ENCODE measurements around the gene ERMARD. TPM values are rescaled to one million over a fixed set of nuclear protein-coding genes. Genes with fewer than 3 reads are reported as not detected.

The ERMARD gene
- total RNA-seq, 1 experiment from 2014 or later: 13.6 TPM

DNA sequence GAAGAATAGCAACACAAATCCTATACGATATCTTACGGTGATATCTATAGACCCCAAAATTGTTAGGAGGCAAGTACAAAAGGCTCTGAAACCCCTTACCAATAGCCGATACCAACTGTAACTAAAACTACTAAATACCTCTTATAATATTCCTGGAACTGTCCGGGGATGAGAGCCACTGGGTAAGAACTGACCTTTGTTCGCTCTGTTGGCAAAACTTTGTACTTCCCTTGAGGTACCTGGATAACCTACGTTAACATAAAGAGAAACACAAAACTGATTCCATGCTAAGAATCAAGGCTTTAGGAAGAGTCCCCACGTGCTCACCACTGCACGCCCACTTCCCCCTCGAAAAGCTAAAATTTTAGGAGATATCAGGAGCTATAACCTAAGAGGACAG, 36.8 kb upstream of the ERMARD start:
- Histone ChIP-seq H3K9ac (ENCODE audit: extremely low read depth, insufficient read length, low read length) (no peak overlapping the region), H2BK20ac (ENCODE audit: low read depth, low read length, poor library complexity, severe bottlenecking) (no peak overlapping the region), H4K20me1 (ENCODE audit: control insufficient read depth, insufficient read depth, insufficient read length) (no peaks in the 10 kb centered on the region), H3K79me2 (ENCODE audit: insufficient read depth, low read length) (no peaks in the 10 kb centered on the region), H3K4ac (ENCODE audit: low read depth, low read length) (no peak overlapping the region), H3K23ac (ENCODE audit: insufficient read length, low read depth, low read length) (no peak overlapping the region), H4K8ac (replicated peaks; ENCODE audit: insufficient read length, low read depth, low read length) (no peak overlapping the region), H3K27me3 (ENCODE audit: insufficient read depth, low read length) (no peaks in the 10 kb centered on the region), H4K5ac (ENCODE audit: insufficient read length, low read depth, low read length) (no peak overlapping the region), H2AFZ (ENCODE audit: low read length) (no peak overlapping the region), H3K14ac (ENCODE audit: insufficient read depth, low read length) (no peak overlapping the region), H3T11ph (ENCODE audit: low read length) (no peak overlapping the region), H2BK120ac (ENCODE audit: low read depth, low read length, poor library complexity, severe bottlenecking) (no peak overlapping the region), H2BK15ac (ENCODE audit: low read depth, low read length) (no peak overlapping the region), H2AK5ac (ENCODE audit: insufficient read length, low read length) (no peak overlapping the region), H2BK5ac (ENCODE audit: insufficient read length, low read length) (no peak overlapping the region), H3K56ac (ENCODE audit: insufficient read length, low read depth, low read length) (no peak overlapping the region), H4K91ac (ENCODE audit: insufficient read length, low read depth, low read length) (no peak overlapping the region), H3K23me2 (ENCODE audit: insufficient read length, low read depth, low read length, poor library complexity, severe bottlenecking) (no peaks in the 10 kb centered on the region), H3K4me2 (ENCODE audit: insufficient read depth, insufficient read length, low read length) (no peak overlapping the region), H3K79me1 (ENCODE audit: insufficient read depth, low read depth, low read length, poor library complexity, severe bottlenecking) (peaks cover 9% of the 10 kb centered on the region), H3K27ac (ENCODE audit: insufficient read length, low read depth, low read length) (no peak overlapping the region), H3K9me3 (ENCODE audit: control insufficient read depth, low read depth, low read length) (no peaks in the 10 kb centered on the region), H3K4me1 (ENCODE audit: insufficient read depth, low read length) (no peaks in the 10 kb centered on the region), H3K18ac (ENCODE audit: insufficient read length, low read depth, low read length) (no peak overlapping the region), H2BK12ac (ENCODE audit: insufficient read length, low read depth, low read length) (no peak overlapping the region)
- no peaks in the 10 kb centered on the region for H3K4me1 Mint-ChIP-seq
- peaks cover 10 to 72% (median 72%) of the 10 kb centered on the region in 3 experiments; a peak in 6 of 7 replicates for H3K36me3 Mint-ChIP-seq (ENCODE audit: insufficient read depth in 1 of 3, low read depth in 3 of 3)
- no peak overlapping the region for H3K27ac Mint-ChIP-seq
- no CpG with 5 or more reads among the region's 9 CpGs for WGBS (ENCODE audit: extremely low coverage, insufficient read length, low lambda C conversion rate)
- H3K4me3 Mint-ChIP-seq: no peak overlapping the region
- H3K9me3 Mint-ChIP-seq: no peaks in the 10 kb centered on the region
- no peaks in the 10 kb centered on the region for H3K27me3 Mint-ChIP-seq (ENCODE audit: low read depth)
- TF ChIP-seq, protein P1, sequence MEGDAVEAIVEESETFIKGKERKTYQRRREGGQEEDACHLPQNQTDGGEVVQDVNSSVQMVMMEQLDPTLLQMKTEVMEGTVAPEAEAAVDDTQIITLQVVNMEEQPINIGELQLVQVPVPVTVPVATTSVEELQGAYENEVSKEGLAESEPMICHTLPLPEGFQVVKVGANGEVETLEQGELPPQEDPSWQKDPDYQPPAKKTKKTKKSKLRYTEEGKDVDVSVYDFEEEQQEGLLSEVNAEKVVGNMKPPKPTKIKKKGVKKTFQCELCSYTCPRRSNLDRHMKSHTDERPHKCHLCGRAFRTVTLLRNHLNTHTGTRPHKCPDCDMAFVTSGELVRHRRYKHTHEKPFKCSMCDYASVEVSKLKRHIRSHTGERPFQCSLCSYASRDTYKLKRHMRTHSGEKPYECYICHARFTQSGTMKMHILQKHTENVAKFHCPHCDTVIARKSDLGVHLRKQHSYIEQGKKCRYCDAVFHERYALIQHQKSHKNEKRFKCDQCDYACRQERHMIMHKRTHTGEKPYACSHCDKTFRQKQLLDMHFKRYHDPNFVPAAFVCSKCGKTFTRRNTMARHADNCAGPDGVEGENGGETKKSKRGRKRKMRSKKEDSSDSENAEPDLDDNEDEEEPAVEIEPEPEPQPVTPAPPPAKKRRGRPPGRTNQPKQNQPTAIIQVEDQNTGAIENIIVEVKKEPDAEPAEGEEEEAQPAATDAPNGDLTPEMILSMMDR (conservative IDR thresholded peaks at IDR 0.05): no peak
- DNase-seq: no peak
